Activated CD4-positive, alpha-beta T cell treated with anti-CD3 and anti-CD28 coated beads for 1 hour (primary cell): ENCODE measurements around the gene GALNT17.

ENCODE experiments used
- DNase-seq: peaks from one replicate; pipeline ENCODE4 v3.0.0-alpha.2; 2020

Gene GALNT17

GRCh38 chr7:71404726-71405345 lies 272.9 kb downstream of the GALNT17 start:
- DNase-seq = no peak

GRCh38 chr7:71408271-71408670 lies 276.3 kb downstream of the GALNT17 start:
- DNase-seq = no peak

GRCh38 chr7:71409550-71410157 lies 277.7 kb downstream of the GALNT17 start:
- DNase-seq = no peak

GRCh38 chr7:71411475-71411874 lies 279.5 kb downstream of the GALNT17 start:
- DNase-seq = no peak

DNA sequence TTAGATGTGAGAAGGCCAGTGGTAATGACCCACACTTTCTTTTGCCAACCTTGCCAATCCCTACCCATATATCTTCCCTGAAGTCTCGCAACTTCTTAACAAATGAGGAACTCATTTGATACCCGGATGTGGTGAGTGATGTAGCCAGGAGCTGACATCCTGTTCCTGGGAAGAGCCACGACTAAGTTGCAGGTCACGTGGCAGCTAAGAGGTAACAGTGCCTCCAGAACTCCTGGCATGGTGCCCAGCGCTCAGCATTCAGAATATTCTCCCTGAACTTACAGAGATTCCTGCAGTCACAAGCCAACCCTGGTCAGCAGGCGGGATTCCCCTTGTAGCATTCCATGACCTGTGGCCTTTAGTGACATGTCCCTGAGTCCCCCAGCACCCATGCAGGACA lies 282.5 kb downstream of the GALNT17 start:
- no peak for DNase-seq

- no peak for DNase-seq
Measured at GRCh38 chr7:71419546-71420337, 287.8 kb downstream of the GALNT17 start.

DNA sequence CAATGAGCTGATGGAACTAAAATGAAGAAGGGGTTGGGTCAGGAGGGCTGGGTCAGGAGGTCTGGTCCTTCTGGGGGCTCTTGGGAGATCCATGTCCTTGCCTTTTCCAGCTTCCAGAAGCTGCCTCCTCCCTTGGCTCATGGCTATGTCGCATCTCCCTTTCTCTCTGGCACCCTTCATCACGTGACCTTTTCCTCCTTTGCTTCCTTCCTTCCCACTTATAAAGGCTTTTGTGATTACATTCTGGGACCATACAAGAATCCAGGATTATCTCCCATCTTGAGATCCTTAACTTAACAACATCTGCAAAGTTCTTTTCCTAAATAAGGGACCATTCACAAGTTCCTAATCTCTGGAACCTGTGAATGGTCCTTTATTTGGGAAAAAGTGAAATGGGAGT lies 290.2 kb downstream of the GALNT17 start:
- no peak for DNase-seq

- no peak for DNase-seq
Measured at GRCh38 chr7:71424166-71425035, 292.5 kb downstream of the GALNT17 start.

GRCh38 chr7:71429083-71429482 lies 297.1 kb downstream of the GALNT17 start:
- no peak for DNase-seq

GRCh38 chr7:71430246-71430645 lies 298.3 kb downstream of the GALNT17 start:
- no peak for DNase-seq

DNA sequence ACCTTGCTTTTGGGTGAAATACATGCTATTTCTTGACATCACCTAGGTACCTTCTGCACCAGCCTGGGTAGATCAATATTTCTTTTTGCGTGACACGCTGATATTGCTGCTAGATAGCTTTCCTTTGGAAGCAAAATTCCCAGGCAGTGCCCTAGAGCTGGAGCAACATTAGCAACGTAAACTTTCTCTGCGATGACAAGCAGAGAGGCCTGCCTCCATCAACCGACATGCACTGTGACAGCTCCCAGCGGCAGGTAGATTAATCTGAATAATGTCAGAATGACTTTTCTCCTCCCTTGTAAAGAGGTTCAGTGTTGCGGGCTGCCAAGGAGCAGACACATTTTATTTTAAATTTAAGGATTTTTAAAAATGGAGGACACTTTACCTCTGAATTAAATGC lies 307.4 kb downstream of the GALNT17 start:
- DNase-seq = no peak

- no peak for DNase-seq
Measured at GRCh38 chr7:71442492-71443190, 310.7 kb downstream of the GALNT17 start.

DNA sequence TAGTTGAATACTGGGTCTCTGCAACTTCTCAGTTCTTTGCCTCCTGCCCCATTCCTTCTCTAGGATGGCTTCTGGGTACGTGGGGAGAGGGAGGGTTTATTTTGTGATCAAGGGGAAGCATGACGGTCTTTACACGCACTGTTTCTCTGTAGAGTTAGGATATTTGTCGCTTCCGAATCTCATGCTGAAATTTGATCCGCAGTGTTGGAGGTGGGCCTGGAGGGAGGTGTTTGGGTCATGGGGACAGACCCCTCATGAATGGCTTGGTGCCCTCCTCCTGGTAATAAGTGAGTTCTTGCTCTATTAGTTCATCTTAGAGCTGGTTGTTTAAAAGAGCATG lies 311.2 kb downstream of the GALNT17 start:
- no peak for DNase-seq

GRCh38 chr7:71444130-71444529 lies 312.2 kb downstream of the GALNT17 start:
- DNase-seq = no peak

DNA sequence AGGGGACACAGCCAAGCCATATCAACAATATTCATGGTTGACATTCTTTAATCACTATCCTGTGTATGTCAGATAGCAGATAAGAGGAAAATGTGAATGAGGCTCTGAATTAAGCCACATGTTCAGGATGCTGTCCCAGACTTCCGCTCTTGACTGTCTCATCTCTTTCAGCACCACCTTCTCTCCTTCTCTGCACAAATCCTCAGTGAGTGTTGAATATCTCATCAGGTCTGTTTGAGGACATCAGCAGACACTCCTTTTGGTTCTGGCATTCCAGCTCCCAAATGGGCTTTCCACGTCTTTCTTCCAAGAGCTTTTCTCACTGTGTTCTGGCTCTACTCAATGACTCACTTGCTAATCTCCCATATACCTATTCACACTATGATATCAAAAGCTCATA lies 321.7 kb downstream of the GALNT17 start:
- no peak for DNase-seq

DNA sequence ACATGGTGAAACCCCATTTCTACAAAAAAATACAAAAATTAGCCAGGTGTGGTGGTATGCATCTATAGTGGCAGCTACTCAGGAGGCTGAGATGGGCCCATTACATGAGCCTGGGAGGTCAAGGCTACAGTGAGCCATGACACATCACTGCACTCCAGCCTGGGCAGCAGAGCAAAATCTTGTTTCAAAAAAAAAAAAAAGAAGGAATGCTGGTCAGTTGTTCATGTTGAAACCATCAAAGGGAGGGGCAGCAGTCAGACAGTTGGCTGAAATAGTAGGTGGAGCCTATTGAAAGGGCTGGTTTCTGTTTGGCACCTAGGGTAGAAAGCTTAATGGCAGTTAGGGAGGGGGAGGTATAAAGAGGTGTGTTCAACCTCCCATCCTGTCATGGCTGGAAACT lies 323.0 kb downstream of the GALNT17 start:
- DNase-seq = no peak

- no peak for DNase-seq
Measured at GRCh38 chr7:71457021-71457420, 325.1 kb downstream of the GALNT17 start.

DNA sequence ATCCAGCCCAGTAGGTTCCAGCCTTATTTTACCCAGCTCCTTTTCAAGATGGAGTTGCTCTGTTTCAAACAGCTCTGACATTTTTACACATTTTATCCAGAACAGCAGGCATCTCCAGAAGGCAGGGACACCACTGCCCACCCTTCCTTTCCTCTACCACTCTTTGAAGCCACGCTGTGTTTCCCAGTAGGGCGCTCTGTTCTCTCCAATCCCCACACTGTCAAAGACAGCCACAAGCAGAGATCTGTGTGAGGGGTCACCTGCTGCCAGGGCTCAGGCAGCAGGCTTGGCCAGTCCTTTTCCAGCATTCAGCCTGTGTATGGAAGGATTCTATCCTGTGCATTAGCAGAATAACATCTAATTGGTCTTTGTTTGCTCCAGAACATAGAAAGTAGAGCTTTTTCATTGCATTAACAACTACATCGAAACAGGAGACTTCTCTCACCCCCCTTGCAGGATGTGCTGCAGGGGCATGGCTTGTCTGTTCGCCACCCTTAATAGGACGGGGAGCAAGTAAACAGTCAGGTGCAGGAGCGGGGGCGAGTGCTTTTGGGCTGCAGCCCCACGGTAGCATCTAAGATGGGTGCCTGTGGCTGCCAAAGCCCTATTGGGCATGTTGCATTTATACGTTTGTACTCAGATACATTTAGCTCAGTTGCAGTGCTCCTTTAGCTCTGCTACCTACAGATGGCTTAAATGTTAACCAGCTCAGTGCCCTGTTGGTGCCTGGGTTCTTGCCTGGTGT lies 326.1 kb downstream of the GALNT17 start:
- no peak for DNase-seq

DNA sequence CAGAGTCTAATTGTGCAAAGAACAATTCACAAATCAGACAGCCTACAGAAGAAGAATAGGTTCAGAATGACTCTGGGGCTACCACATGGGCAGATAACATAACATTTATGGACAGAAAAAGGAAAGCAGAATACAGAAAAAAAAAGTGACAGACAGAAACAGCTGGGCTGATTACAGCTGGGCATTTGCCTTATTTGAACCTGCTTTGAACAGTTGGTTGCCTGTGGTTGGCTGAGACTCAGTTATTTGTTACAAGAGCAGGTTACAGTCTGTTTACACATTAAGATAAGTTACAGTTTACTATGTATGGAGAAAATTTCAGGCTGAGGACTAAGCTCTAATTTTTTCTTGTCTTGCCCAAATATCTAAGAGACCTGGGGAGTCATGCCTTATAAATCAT lies 327.2 kb downstream of the GALNT17 start:
- DNase-seq = no peak

- DNase-seq = no peak
Measured at GRCh38 chr7:71461572-71461971, 329.6 kb downstream of the GALNT17 start.

DNA sequence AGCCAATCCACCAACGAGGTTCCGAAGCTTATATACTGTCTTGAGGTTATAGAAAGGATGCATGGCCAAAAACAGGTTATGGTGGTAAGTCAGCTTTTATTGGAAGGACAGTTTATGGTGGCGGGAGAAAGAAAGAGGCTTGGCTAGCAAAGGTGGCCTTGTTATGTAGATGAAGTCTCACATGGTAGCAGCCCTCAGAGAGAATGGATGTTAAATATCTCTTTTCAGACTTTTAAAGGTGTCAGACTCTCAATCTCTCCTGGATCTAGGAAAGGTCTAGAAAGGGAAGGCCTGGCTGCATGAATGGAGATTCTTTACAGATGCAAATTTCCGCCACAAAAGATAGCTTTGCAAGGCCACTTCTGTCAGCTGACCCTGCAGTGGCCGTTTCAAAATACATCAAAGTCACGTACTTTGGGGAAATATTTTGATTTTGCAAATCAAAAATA lies 333.8 kb downstream of the GALNT17 start:
- no peak for DNase-seq
